ENCODE results near the gene MCL1. TPM values are rescaled to one million over a fixed set of nuclear protein-coding genes. Genes with fewer than 3 reads are reported as not detected.
A peak's percentile ranks its signal among the peaks of the same experiment; 100 is the strongest.
"Not testable (repeated sequence)": the region's sequence is repeated elsewhere in the genome, so short reads cannot be mapped to it uniquely, and the experiment has no call there.

Gene MCL1
- total and polyA plus RNA-seq, 2 experiments from 2014 or later, result 55.3 to 244 TPM

DNA sequence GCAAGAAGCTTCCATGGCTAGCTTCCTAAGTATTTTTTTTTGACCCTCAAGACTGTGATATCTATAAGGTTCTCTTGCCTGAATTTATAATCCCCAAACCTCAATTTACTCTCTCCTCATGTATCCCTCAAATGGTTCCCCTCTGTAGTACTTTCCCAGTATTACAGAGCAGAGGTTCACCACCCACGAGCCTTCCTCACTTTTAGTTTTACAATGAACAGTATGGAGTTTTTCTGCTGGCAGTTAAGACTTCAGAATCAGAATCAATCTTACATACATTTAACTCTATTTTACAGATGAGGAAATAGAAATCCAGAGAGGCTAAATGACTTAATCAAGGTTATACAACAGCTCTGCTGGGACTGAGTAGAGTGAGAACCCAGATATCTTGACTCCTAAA is 45.1 kb upstream of the MCL1 start:
- Histone ChIP-seq H3K36me3 (ENCODE audit: insufficient read depth) (peaks cover 55% of the 10 kb centered on the region), H3F3A (replicated peaks; ENCODE audit: low read depth) (peaks cover 32% of the 10 kb centered on the region), H4K20me1 (replicated peaks; ENCODE audit: insufficient read depth) (peaks cover 17% of the 10 kb centered on the region), H3K27ac (ENCODE audit: low read depth) (0 out of 2 replicates have a peak overlapping the region, but pooled peaks have one; percentile 50), H3K79me2 (replicated peaks; ENCODE audit: insufficient read depth) (peaks cover 53% of the 10 kb centered on the region), H3K4me1 (ENCODE audit: insufficient read depth) (peaks cover 25% of the 10 kb centered on the region)
- not testable (repeated sequence) for H3K4me2 ChIP-seq; ATAC-seq; DNase-seq (ENCODE audit: low spot score); H3K9me2 ChIP-seq (ENCODE audit: insufficient read depth); H2AFZ ChIP-seq; H3K27me3 Mint-ChIP-seq (ENCODE audit: insufficient read depth, low read depth, poor library complexity); H3K27me3 ChIP-seq (ENCODE audit: insufficient read depth); H3K4me3 Mint-ChIP-seq; H3K9me3 Mint-ChIP-seq; H3K4me3 ChIP-seq
- Mint-ChIP-seq H3K4me1 (peaks cover 38% of the 10 kb centered on the region), H3K27ac (peak overlapping the region; percentile 21), H3K36me3 (ENCODE audit: low read depth) (peaks cover 81% of the 10 kb centered on the region)

DNA sequence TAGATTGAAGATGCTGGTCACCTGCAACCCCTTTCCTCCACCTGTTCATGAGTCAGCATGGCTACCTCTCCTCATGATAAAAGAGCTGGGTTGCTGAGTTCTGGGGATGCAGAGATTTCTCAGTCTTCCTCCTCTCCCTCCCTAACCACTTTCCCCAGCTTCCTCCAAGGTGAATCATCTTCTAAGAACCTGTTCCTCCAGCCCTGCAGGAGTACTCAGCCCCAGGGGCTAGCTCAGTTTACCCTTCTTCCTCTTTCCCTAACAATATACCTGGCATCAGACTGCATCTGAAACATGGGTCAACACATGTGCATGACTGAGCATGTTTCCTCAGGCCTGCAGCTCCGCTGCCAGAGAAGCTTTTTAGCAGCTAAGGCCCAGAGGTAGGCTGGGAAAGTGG is 44.7 kb upstream of the MCL1 start:
- Mint-ChIP-seq H3K4me1 (peaks cover 38% of the 10 kb centered on the region), H3K27ac (peak overlapping the region; percentile 21), H3K36me3 (ENCODE audit: low read depth) (peaks cover 85% of the 10 kb centered on the region)
- H3K4me2 ChIP-seq; H3K27me3 ChIP-seq (ENCODE audit: insufficient read depth); H3K9me2 ChIP-seq (ENCODE audit: insufficient read depth); H3K27me3 Mint-ChIP-seq (ENCODE audit: insufficient read depth, low read depth, poor library complexity); H2AFZ ChIP-seq; DNase-seq (ENCODE audit: low spot score); H3K4me3 Mint-ChIP-seq; ATAC-seq; H3K9me3 Mint-ChIP-seq; H3K4me3 ChIP-seq: not testable (repeated sequence)
- Histone ChIP-seq H3K36me3 (ENCODE audit: insufficient read depth) (peaks cover 59% of the 10 kb centered on the region), H3K79me2 (replicated peaks; ENCODE audit: insufficient read depth) (peaks cover 56% of the 10 kb centered on the region), H3K27ac (ENCODE audit: low read depth) (peak overlapping the region; percentile 35), H3F3A (replicated peaks; ENCODE audit: low read depth) (peaks cover 32% of the 10 kb centered on the region), H3K4me1 (ENCODE audit: insufficient read depth) (peaks cover 25% of the 10 kb centered on the region), H4K20me1 (replicated peaks; ENCODE audit: insufficient read depth) (peaks cover 17% of the 10 kb centered on the region)

DNA sequence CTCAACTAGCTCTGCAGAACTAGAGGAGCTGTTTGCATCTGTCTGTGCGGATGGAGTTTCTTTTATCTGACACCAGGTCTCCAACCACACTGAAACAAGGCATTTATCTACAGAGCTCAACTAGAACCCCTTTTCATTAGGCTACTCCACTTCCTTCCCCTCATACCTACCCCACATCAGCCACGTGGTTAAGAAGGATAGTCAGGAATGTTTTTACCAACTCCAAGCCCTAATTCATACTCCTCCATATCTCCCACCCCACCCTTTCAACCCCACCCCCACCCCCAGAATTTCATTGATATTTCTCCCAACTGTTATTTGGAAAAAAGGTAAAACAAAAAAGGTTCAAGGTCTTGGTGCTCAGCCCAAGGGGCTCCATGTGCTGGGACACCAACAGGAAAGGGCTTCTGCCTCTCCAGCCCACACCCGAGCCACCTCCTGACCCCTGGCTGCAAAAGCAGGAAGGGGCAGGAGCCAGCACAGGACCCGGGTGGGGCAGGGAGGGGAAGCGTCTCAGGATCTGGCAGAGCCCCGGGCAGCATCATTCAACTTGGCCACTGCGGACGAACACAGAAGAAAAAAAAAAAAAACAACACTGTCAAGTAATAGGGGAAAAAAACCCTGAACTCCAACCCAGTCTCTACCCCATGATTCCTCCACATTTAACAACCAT is 43.0 kb upstream of the MCL1 start:
- no peaks in the 10 kb centered on the region for H3K9me2 ChIP-seq (ENCODE audit: insufficient read depth)
- H3K9me3 Mint-ChIP-seq, result no peaks in the 10 kb centered on the region
- H4K20me1 ChIP-seq (replicated peaks; ENCODE audit: insufficient read depth), result peaks cover 17% of the 10 kb centered on the region
- no peak for TF ChIP-seq ZNF114 (CRISPR knock-in tag; IDR thresholded peaks at IDR 0.05)
- TF ChIP-seq, protein P1, sequence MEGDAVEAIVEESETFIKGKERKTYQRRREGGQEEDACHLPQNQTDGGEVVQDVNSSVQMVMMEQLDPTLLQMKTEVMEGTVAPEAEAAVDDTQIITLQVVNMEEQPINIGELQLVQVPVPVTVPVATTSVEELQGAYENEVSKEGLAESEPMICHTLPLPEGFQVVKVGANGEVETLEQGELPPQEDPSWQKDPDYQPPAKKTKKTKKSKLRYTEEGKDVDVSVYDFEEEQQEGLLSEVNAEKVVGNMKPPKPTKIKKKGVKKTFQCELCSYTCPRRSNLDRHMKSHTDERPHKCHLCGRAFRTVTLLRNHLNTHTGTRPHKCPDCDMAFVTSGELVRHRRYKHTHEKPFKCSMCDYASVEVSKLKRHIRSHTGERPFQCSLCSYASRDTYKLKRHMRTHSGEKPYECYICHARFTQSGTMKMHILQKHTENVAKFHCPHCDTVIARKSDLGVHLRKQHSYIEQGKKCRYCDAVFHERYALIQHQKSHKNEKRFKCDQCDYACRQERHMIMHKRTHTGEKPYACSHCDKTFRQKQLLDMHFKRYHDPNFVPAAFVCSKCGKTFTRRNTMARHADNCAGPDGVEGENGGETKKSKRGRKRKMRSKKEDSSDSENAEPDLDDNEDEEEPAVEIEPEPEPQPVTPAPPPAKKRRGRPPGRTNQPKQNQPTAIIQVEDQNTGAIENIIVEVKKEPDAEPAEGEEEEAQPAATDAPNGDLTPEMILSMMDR (conservative IDR thresholded peaks at IDR 0.05; ENCODE audit: low read depth in 2 of 2), result peak; percentile 26 to 64; a peak in 3 of 4 replicates
- H3K36me3 ChIP-seq (ENCODE audit: insufficient read depth), result peaks cover 67% of the 10 kb centered on the region
- H3K79me2 ChIP-seq (replicated peaks; ENCODE audit: insufficient read depth), result peaks cover 45% of the 10 kb centered on the region
- ATAC-seq, result peak; percentile 92
- H3K4me1 Mint-ChIP-seq, result peaks cover 36% of the 10 kb centered on the region
- no peak overlapping the region for H3K4me3 ChIP-seq
- peak; percentile 65 for DNase-seq (ENCODE audit: low spot score)
- H3K4me1 ChIP-seq (ENCODE audit: insufficient read depth), result peaks cover 15% of the 10 kb centered on the region
- peaks cover 89% of the 10 kb centered on the region for H3K36me3 Mint-ChIP-seq (ENCODE audit: low read depth)
- no peak overlapping the region for H2AFZ ChIP-seq
- H3K27me3 Mint-ChIP-seq (ENCODE audit: insufficient read depth, low read depth, poor library complexity), result peaks cover 2% of the 10 kb centered on the region
- peak overlapping the region; percentile 93 for H3K27ac ChIP-seq (ENCODE audit: low read depth)
- H3K4me3 Mint-ChIP-seq, result peak overlapping the region; percentile 26; the same call in 1 of the 3 replicates
- peak overlapping the region; percentile 9; the same call in 1 of the 2 replicates for H3K4me2 ChIP-seq
- H3K27me3 ChIP-seq (ENCODE audit: insufficient read depth), result no peaks in the 10 kb centered on the region
- peaks cover 29% of the 10 kb centered on the region for H3F3A ChIP-seq (replicated peaks; ENCODE audit: low read depth)
- H3K27ac Mint-ChIP-seq, result peak overlapping the region; percentile 87

All from GM23338 (cell line).